Liver (tissue), 9 donors: Measurements from ENCODE around the gene DGKE. TPM values are rescaled to one million over a fixed set of nuclear protein-coding genes. Genes with fewer than 3 reads are reported as not detected.
A peak's percentile ranks its signal among the peaks of the same experiment; 100 is the strongest.

Source experiments
- DNase-seq: peaks from one replicate; pipeline ENCODE4 v3.0.0-alpha.2; 2017; ENCODE audit warnings: low spot score
- H3K27ac ChIP-seq, 2 donors: one replicate each; pipeline ENCODE4 v1.7.0; 2013; ENCODE audit warnings: inconsistent platforms in 2 of 2, low read length in 2 of 2, control low read depth in 1 of 2, low read depth in 1 of 2, mild to moderate bottlenecking in 1 of 2
- H3K27me3 ChIP-seq, 4 donors: one replicate each; pipeline versions ENCODE4 v1.6.1 to v1.7.0; 2013; ENCODE audit warnings: low read length in 3 of 4, inconsistent platforms in 1 of 4, mild to moderate bottlenecking in 1 of 4, moderate library complexity in 1 of 4; ENCODE audit not compliant: control insufficient read depth in 4 of 4, insufficient read depth in 4 of 4
- H3K36me3 ChIP-seq, 4 donors: one replicate each; pipeline versions ENCODE4 v1.6.1 to v1.7.0; 2013; ENCODE audit warnings: low read length in 3 of 4, mild to moderate bottlenecking in 3 of 4, low read depth in 1 of 4, moderate library complexity in 1 of 4; ENCODE audit not compliant: control insufficient read depth in 4 of 4, insufficient read depth in 3 of 4
- H3K4me1 ChIP-seq, 4 donors: one replicate each; pipeline versions ENCODE4 v1.6.1 to v1.7.0; 2013; ENCODE audit warnings: low read length in 3 of 4, mild to moderate bottlenecking in 3 of 4, moderate library complexity in 1 of 4; ENCODE audit not compliant: control insufficient read depth in 4 of 4, insufficient read depth in 4 of 4
- H3K4me3 ChIP-seq, 3 donors: one replicate each; pipeline versions ENCODE4 v1.6.1 to v1.7.0; 2013; ENCODE audit warnings: low read length in 3 of 3, control low read depth in 1 of 3, low read depth in 1 of 3, mild to moderate bottlenecking in 1 of 3
- H3K9ac ChIP-seq, 2 donors: one replicate each; pipeline ENCODE4 v1.7.0; 2013; ENCODE audit warnings: low read length in 2 of 2, mild to moderate bottlenecking in 2 of 2, moderate library complexity in 2 of 2, control low read depth in 1 of 2, low read depth in 1 of 2
- H3K9me3 ChIP-seq, 4 donors: one replicate each; pipeline versions ENCODE4 v1.6.1 to v1.7.0; 2013; ENCODE audit warnings: low read length in 3 of 4; ENCODE audit not compliant: control insufficient read depth in 4 of 4
- CTCF ChIP-seq: fragments of 150-350 bp; IDR thresholded peaks from 2 replicates; pipeline ENCODE4 v1.5.1; 2017; ENCODE audit warnings: improper control_type of control experiment, low read depth, low read length; ENCODE audit not compliant: missing input control
- HNF4A ChIP-seq, 2 donors: conservative IDR thresholded peaks; 2 replicates each; pipeline ENCODE4 v1.6.1; 2016; ENCODE audit warnings: antibody characterized with exemption in 2 of 2, mild to moderate bottlenecking in 2 of 2
- MAX ChIP-seq: IDR thresholded peaks from 2 replicates; pipeline ENCODE4 v1.6.1; 2016; ENCODE audit warnings: antibody characterized with exemption
- RAD21 ChIP-seq, 2 donors: IDR thresholded peaks; 2 replicates each; pipeline ENCODE4 v1.6.1; 2016; ENCODE audit warnings: antibody characterized with exemption in 2 of 2, mild to moderate bottlenecking in 2 of 2
- REST ChIP-seq: IDR thresholded peaks from 2 replicates; pipeline ENCODE4 v1.6.1; 2016; ENCODE audit warnings: antibody characterized with exemption, mild to moderate bottlenecking
- RXRA ChIP-seq, 2 donors: IDR thresholded peaks; 2 replicates each; pipeline ENCODE4 v1.6.1; 2017 to 2018; ENCODE audit warnings: antibody characterized with exemption in 2 of 2, mild to moderate bottlenecking in 1 of 2
- TAF1 ChIP-seq: conservative IDR thresholded peaks from 2 replicates; pipeline ENCODE4 v1.6.1; 2016; ENCODE audit warnings: antibody characterized with exemption, mild to moderate bottlenecking
- YY1 ChIP-seq: IDR thresholded peaks from 2 replicates; pipeline ENCODE4 v1.6.1; 2016; ENCODE audit warnings: antibody characterized with exemption, mild to moderate bottlenecking
- WGBS: extraction: QIAGEN DNeasy Blood & Tissue Kit; methylation state at CpG from one replicate; pipeline ENCODE4 v1.1.7; 2013; 5-methylcytosine and 5-hydroxymethylcytosine counted together
- polyA plus RNA-seq, 2 donors: library from polyadenylated mRNA; stranded (reverse) in 1 of 2; unstranded in 1 of 2; fragments of 200-250 nt in 1 of 2; fragments of >200 nt in 1 of 2; fragmentation: Nextera tagmentation in 1 of 2; extraction: Ambion mirVana in 1 of 2; gene quantifications; one replicate each; pipeline versions ENCODE4 v1.2.1 to v1.2.3, GENCODE V29; 2013 to 2015
- total RNA-seq, 2 donors: library from RNA; depleted of rRNA; stranded (reverse); fragments of >200 nt; gene quantifications; one replicate each; pipeline ENCODE4 v1.2.3, GENCODE V29; 2014
- donor health status: healthy.
- donor health status: healthy.
- donor health status: healthy.
- donor health status: healthy.
- donor health status: healthy.

The DGKE gene
- total and polyA plus RNA-seq, 4 donors = 1.0 to 5.9 (median 2.8) TPM

- TF ChIP-seq MAX (no peak), RAD21 (IDR thresholded peaks at IDR 0.05) (peak; percentile 40 to 77), CTCF (peak; percentile 39)
- peaks cover 30 to 82% (median 66%) of the 10 kb centered on the region in 4 donors for H3K36me3 ChIP-seq
Measured at GRCh38 chr17:56891751-56892150, 57.8 kb downstream of the DGKE start.

GRCh38 chr17:56892333-56892732, 58.4 kb downstream of the DGKE start:
- Histone ChIP-seq H3K4me1 (peaks cover 0 to 10% (median 0%) of the 10 kb centered on the region in 4 donors), H3K27ac (no peak overlapping the region), H3K4me3 (no peak overlapping the region), H3K9ac (no peak overlapping the region), H3K9me3 (peaks cover 0 to 3% (median 0%) of the 10 kb centered on the region in 4 donors), H3K27me3 (no peaks in the 10 kb centered on the region), H3K36me3 (peaks cover 30 to 88% (median 66%) of the 10 kb centered on the region in 4 donors)
- 96% methylated on average over 1 of the region's 1 CpG for WGBS
- TF ChIP-seq TAF1 (no peak), HNF4A (conservative IDR thresholded peaks at IDR 0.05) (no peak), REST (no peak)
- no peak for DNase-seq

More at GRCh38 chr17:56891751-56892150, 57.8 kb downstream of the DGKE start:
- Histone ChIP-seq H3K27me3 (no peaks in the 10 kb centered on the region), H3K4me3 (no peak overlapping the region), H3K27ac (no peak overlapping the region), H3K9me3 (peaks cover 0 to 3% (median 0%) of the 10 kb centered on the region in 4 donors), H3K9ac (no peak overlapping the region), H3K4me1 (peaks cover 0 to 10% (median 0%) of the 10 kb centered on the region in 4 donors)
- DNase-seq = peak; percentile 59
- 90% methylated on average over 16 of the region's 16 CpGs for WGBS

- Histone ChIP-seq H3K9me3 (no peaks in the 10 kb centered on the region), H3K27ac (no peak overlapping the region), H3K36me3 (peaks cover 30 to 88% (median 67%) of the 10 kb centered on the region in 4 donors), H3K27me3 (no peaks in the 10 kb centered on the region), H3K4me1 (peaks cover 0 to 10% (median 0%) of the 10 kb centered on the region in 4 donors), H3K4me3 (no peak overlapping the region), H3K9ac (no peak overlapping the region)
- DNase-seq = no peak
- TF ChIP-seq YY1 (no peak), RXRA (IDR thresholded peaks at IDR 0.05) (peak in 1 of 2 donors; percentile 36)
- 73% methylated on average over 7 of the region's 7 CpGs for WGBS
Measured at GRCh38 chr17:56893503-56893902, 59.6 kb downstream of the DGKE start.
